Karpas-422 (cell line): ENCODE results near the gene PTPN5. TPM values are rescaled to one million over a fixed set of nuclear protein-coding genes. Genes with fewer than 3 reads are reported as not detected.
A peak's percentile ranks its signal among the peaks of the same experiment; 100 is the strongest.

ENCODE experiments used
- DNase-seq: peaks from one replicate; pipeline ENCODE4 v3.0.0-alpha.2; 2015
- H2AFZ ChIP-seq: fragments of 200-600 bp; sonication (generic); 2 replicates; pipeline ENCODE4 v1.6.1; 2014; ENCODE audit warnings: antibody characterized with exemption, low read length, mixed read lengths
- H3K27ac ChIP-seq: fragments of 200-600 bp; sonication (generic); 2 replicates; pipeline ENCODE4 v1.5.1; 2014; ENCODE audit warnings: mild to moderate bottlenecking, low read length, moderate library complexity
- H3K27me3 ChIP-seq: fragments of 200-600 bp; sonication (generic); 2 replicates; pipeline ENCODE4 v1.6.1; 2014; ENCODE audit warnings: low read length, mixed read lengths
- H3K36me3 ChIP-seq: fragments of 200-600 bp; sonication (generic); 2 replicates; pipeline ENCODE4 v1.6.1; 2014; ENCODE audit warnings: low read length, mixed read lengths; ENCODE audit not compliant: insufficient read depth
- H3K4me1 ChIP-seq: fragments of 200-600 bp; sonication (generic); 2 replicates; pipeline ENCODE4 v1.6.1; 2014; ENCODE audit warnings: mild to moderate bottlenecking, low read length, mixed read lengths
- H3K4me2 ChIP-seq: fragments of 200-600 bp; sonication (generic); 2 replicates; pipeline ENCODE4 v1.6.1; 2014; ENCODE audit warnings: low read length, low read depth, mild to moderate bottlenecking; ENCODE audit not compliant: poor library complexity, severe bottlenecking
- H3K4me3 ChIP-seq: fragments of 200-600 bp; sonication (generic); 2 replicates; pipeline ENCODE4 v1.5.1; 2014; ENCODE audit warnings: mild to moderate bottlenecking, antibody characterized with exemption, low read length, mixed read lengths
- H3K79me2 ChIP-seq: fragments of 200-600 bp; sonication (generic); 2 replicates; pipeline ENCODE4 v1.6.1; 2014; ENCODE audit warnings: mild to moderate bottlenecking, low read length, mixed read lengths
- H3K9ac ChIP-seq: fragments of 200-600 bp; sonication (generic); 2 replicates; pipeline ENCODE4 v1.6.0; 2014; ENCODE audit warnings: low read length
- H3K9me2 ChIP-seq: fragments of 200-600 bp; sonication (generic), shearing (Covaris generic); replicated peaks from 2 replicates; pipeline ENCODE4 v1.6.0; 2014; ENCODE audit warnings: mild to moderate bottlenecking, low read length, moderate library complexity; ENCODE audit not compliant: insufficient read depth
- H3K9me3 ChIP-seq: fragments of 300-700, 200-600 bp; sonication (generic); 2 replicates; pipeline ENCODE4 v1.6.1; 2014; ENCODE audit warnings: low read length, mixed read lengths
- H4K20me1 ChIP-seq: fragments of 200-600 bp; sonication (generic); 2 replicates; pipeline ENCODE4 v1.6.1; 2014; ENCODE audit warnings: mild to moderate bottlenecking, antibody characterized with exemption, low read length, low read depth; ENCODE audit not compliant: insufficient read depth
- total RNA-seq: library from RNA; depleted of rRNA; stranded (reverse); fragments of >200 nt; shearing (Covaris generic); gene quantifications from 2 replicates; pipeline ENCODE4 v1.2.3, GENCODE V29; 2014; ENCODE audit warnings: low replicate concordance

PTPN5 gene
- total RNA-seq, 1 experiment from 2014 or later, result not detected

DNA sequence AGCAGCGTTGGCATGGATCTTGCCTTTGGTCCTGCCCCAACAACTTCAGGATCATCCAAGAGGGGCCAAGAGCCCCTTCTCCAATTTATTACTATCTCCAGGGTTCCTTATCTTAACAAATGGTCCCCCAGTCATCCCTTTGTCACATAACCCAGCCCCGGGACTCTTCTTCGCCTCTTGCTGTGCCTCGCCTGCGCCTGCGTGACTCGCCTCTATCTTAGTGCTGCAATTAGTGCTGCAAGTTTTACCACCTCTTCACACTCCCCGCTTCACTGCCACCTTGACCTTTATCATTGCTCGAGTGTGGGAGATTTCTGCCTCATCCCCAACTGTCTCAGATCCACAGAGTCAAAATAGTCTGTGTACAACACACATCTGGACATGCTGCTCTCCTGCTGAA lies 61.6 kb downstream of the PTPN5 start:
- H3K9ac ChIP-seq, result no peak overlapping the region
- no peak overlapping the region for H3K27ac ChIP-seq
- H3K4me1 ChIP-seq, result peaks cover 3% of the 10 kb centered on the region

DNA sequence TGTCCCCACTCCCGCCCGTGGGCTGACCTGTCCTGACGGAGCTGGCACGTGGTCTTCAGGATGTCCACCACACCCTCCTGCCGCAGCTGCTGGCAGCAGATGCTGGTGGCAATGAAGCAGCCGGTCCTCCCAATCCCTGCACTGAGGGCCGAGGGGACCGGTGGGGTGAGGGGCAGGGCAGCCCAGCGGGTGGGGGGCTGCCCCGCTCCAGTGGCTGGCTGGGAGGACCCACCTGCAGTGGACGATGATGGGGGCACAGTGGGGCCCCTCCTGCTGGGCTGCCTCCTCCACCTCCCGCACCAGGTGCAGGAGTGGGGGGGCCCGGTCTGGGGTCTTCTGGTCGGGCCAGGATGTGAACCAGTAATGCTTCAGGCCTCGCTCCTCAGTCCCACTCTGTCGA lies 62.2 kb downstream of the PTPN5 start:
- no peaks in the 10 kb centered on the region for H3K27me3 ChIP-seq
- no peaks in the 10 kb centered on the region for H3K79me2 ChIP-seq
- no peak overlapping the region for H3K27ac ChIP-seq
- no peak overlapping the region for H2AFZ ChIP-seq
- DNase-seq, result no peak
- no peak overlapping the region for H3K9ac ChIP-seq
- no peaks in the 10 kb centered on the region for H3K9me3 ChIP-seq
- no peaks in the 10 kb centered on the region for H3K36me3 ChIP-seq
- H3K4me2 ChIP-seq, result no peak overlapping the region
- H3K4me3 ChIP-seq, result no peak overlapping the region
- H4K20me1 ChIP-seq, result no peaks in the 10 kb centered on the region
- no peaks in the 10 kb centered on the region for H3K9me2 ChIP-seq
- peaks cover 3% of the 10 kb centered on the region for H3K4me1 ChIP-seq

More for the DNA sequence above, 61.6 kb downstream of the PTPN5 start:
- Histone ChIP-seq H3K9me2 (no peaks in the 10 kb centered on the region), H3K4me2 (no peak overlapping the region), H3K36me3 (no peaks in the 10 kb centered on the region), H3K79me2 (no peaks in the 10 kb centered on the region), H2AFZ (no peak overlapping the region), H3K9me3 (no peaks in the 10 kb centered on the region), H3K27me3 (no peaks in the 10 kb centered on the region), H3K4me3 (no peak overlapping the region), H4K20me1 (no peaks in the 10 kb centered on the region)
- DNase-seq, result no peak

DNA sequence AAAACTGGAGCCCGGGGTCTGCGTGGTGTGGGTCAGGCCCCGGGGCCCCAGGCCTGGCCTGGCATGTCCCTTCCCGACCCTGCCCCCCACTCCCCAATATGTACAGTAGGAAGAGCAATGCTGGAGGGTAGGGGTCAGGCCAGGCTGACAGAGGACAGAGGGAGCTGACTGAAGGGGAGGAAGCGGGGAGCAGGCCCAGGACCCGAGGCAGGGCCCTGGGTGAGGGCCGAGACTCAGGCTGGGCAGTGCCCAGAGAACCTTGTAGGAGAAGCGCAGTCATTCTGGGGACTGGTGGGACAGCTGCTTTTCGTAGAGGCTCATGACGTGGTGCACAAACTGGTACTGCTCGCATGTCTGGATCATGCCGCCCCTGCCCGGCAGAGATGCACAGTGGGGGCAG lies 62.9 kb downstream of the PTPN5 start:
- Histone ChIP-seq H3K27ac (no peak overlapping the region), H3K4me3 (no peak overlapping the region), H3K9me2 (no peaks in the 10 kb centered on the region), H3K36me3 (no peaks in the 10 kb centered on the region), H3K79me2 (no peaks in the 10 kb centered on the region), H3K27me3 (no peaks in the 10 kb centered on the region), H3K9ac (no peak overlapping the region), H3K9me3 (no peaks in the 10 kb centered on the region), H3K4me2 (no peak overlapping the region), H4K20me1 (no peaks in the 10 kb centered on the region), H3K4me1 (peaks cover 3% of the 10 kb centered on the region), H2AFZ (no peak overlapping the region)
- no peak for DNase-seq

DNA sequence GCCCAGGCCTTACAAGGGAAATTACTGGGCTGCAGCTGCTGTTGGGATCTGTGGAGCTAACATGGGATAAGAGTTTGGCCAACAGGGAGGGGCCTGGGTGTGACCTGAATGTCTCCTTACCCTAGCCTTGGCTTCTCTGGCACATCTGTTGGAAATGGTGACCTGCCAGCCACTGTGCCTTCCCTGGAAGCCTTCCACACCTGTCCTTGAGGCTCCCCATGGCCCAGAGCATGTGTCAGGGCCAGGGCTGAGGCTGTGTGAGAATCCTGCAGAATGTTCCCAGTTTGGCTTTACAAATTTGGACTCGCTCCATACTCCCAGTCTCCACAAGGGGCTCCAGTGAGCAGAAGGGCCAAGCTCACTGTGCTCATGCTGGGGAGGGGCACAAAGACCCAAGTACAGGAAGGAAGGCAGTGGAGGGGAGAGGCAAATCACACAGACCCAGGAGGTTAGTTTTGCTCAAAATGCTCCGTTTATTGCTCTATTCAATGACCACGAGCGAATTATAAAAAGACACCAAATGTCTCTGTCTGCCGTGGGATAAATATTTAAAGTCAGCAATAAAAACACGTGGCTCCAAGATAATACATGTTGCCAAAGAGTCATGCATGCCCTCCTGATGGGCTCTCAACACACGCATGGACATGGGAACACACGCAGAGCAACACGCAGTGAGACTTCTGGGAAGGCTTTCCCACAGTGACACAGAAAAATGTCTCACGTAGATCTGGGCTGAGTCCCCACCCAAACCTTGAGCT lies 63.9 kb downstream of the PTPN5 start:
- peak; percentile 76 for DNase-seq
- no peaks in the 10 kb centered on the region for H3K9me2 ChIP-seq
- no peak overlapping the region for H3K4me2 ChIP-seq
- no peak overlapping the region; the same call in 1 of the 2 replicates for H2AFZ ChIP-seq
- no peak overlapping the region for H3K9ac ChIP-seq
- H4K20me1 ChIP-seq, result no peaks in the 10 kb centered on the region
- no peak overlapping the region for H3K4me3 ChIP-seq
- no peaks in the 10 kb centered on the region for H3K27me3 ChIP-seq
- H3K36me3 ChIP-seq, result no peaks in the 10 kb centered on the region
- no peak overlapping the region for H3K27ac ChIP-seq
- H3K4me1 ChIP-seq, result peaks cover 3% of the 10 kb centered on the region
- H3K9me3 ChIP-seq, result no peaks in the 10 kb centered on the region
- no peaks in the 10 kb centered on the region for H3K79me2 ChIP-seq

DNA sequence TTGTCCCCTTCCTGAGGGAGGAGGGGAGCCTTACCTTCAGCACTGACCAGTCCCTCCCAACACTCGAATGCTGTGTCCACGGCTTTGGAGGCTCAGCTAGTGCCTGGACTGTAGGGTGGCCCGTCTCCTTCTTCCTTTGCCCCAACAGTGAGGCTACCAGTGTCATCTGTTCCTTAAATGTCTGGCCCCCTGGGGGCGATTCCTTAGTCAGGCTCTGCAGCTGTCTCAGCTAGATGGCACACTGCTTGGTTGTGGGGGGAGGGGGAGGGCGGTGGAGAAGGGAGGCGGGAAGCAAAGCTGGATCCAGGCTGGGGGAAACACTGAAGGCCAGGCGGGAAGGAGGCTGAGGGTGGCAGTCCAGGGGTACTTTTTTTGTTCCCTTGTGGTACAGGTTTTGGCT lies 65.6 kb downstream of the PTPN5 start, which contains the start of gene IGSF22:
TSS of gene IGSF22 (minus strand) at position 149 of the 400 bp plus-strand sequence. CDS start 1,952 bp downstream, outside the sequence.
- Histone ChIP-seq H3K4me1 (peaks cover 10% of the 10 kb centered on the region), H3K4me2 (no peak within 1 kb of the TSS), H3K36me3 (no peaks in the 10 kb centered on the region), H2AFZ (no peak within 1 kb of the TSS), H3K4me3 (no peak within 1 kb of the TSS), H3K27ac (no peak within 1 kb of the TSS), H3K9ac (no peak within 1 kb of the TSS), H3K9me2 (no peaks in the 10 kb centered on the region), H3K9me3 (no peaks in the 10 kb centered on the region), H4K20me1 (no peaks in the 10 kb centered on the region), H3K27me3 (no peaks in the 10 kb centered on the region), H3K79me2 (no peaks in the 10 kb centered on the region)
- no peak for DNase-seq

DNA sequence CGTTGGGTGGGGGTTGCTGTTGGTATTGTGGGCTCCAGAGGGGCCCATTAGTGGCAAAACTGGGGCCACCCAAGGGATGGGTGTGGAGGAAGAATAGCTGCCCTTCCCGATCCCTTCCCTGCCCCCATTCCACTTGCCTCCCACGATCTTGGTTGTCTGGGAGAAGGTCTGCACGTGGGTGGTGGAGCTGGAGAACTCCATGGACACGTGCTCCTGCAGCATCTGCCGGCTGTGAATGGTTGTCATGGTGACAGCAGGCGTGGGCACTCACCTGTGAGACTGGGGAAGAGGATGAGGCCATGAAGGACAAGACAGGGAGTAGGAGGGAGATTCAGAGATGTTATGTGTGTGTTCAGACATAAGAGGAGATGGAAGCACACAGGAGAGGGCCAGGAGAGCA lies 67.6 kb downstream of the PTPN5 start:
- no peaks in the 10 kb centered on the region for H3K27me3 ChIP-seq
- H3K9ac ChIP-seq, result no peak overlapping the region
- no peaks in the 10 kb centered on the region for H3K9me2 ChIP-seq
- H4K20me1 ChIP-seq, result no peaks in the 10 kb centered on the region
- no peaks in the 10 kb centered on the region for H3K79me2 ChIP-seq
- no peak overlapping the region for H2AFZ ChIP-seq
- H3K36me3 ChIP-seq, result no peaks in the 10 kb centered on the region
- no peak overlapping the region for H3K27ac ChIP-seq
- H3K4me2 ChIP-seq, result no peak overlapping the region
- H3K9me3 ChIP-seq, result no peaks in the 10 kb centered on the region
- no peak for DNase-seq
- H3K4me3 ChIP-seq, result no peak overlapping the region
- peaks cover 13% of the 10 kb centered on the region for H3K4me1 ChIP-seq

DNA sequence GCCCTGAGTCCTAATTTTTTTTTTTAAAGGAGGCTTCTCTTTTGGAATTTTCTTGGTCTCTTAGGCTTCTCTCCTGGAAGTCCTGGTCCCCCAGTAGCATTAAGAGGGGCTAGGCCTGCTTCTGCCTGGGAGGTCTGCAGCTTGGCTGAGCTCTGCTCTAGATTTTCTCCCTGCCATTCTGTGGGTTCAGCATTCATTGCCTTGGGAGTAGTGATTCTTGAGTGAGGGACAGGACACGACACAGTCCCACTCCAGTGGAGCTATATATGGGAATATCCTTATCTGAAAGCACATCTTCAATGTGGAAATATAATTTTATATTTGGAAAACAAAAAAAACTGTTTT lies 69.3 kb downstream of the PTPN5 start:
- Histone ChIP-seq H3K4me1 (peaks cover 10% of the 10 kb centered on the region), H3K4me2 (peak overlapping the region; percentile 87), H3K9me3 (no peaks in the 10 kb centered on the region), H3K36me3 (no peaks in the 10 kb centered on the region), H4K20me1 (no peaks in the 10 kb centered on the region), H3K27me3 (no peaks in the 10 kb centered on the region), H3K79me2 (no peaks in the 10 kb centered on the region), H3K9me2 (no peaks in the 10 kb centered on the region), H3K9ac (peak overlapping the region; percentile 69; the same call in 1 of the 2 replicates), H3K4me3 (peak overlapping the region; percentile 75; the same call in 1 of the 2 replicates), H2AFZ (no peak overlapping the region), H3K27ac (no peak overlapping the region)
- DNase-seq, result no peak

DNA sequence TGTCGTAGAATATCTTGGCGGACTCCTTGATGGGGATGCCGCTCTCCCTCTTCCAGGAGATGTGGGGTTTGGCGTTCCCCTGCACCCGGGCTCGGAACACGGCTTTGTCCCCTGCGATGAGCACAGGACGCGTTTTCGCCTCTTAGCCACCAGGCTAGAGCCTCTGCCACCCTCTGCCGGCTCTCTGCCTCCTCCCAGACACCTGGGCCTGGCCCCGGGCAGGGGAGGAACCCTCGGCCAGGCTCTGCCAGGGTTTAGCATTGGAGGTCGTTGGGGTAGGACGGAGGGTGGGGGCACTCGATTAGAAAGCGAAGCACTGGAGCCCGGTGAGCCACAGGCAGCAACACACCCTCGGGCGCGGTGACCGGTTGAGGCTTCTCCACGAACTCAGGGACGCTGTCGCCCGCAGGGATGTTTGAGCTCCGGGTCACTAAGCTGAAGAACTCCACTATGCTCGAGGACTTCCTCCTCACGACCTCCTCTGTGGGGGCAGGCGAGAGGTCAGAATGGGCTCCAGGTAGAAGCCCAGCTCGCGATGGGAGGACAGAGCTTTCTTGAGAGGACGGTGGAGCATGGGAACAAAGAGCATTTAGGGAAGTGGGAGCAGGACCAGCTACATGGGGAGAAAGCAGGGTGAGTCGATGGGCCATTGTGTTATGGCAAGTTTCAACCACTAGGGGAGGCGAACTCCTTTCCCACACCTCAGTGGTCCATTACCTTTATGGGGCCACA lies 69.9 kb downstream of the PTPN5 start:
- Histone ChIP-seq H3K4me3 (peak overlapping the region; percentile 75), H3K4me1 (peaks cover 10% of the 10 kb centered on the region), H3K9me3 (no peaks in the 10 kb centered on the region), H3K27ac (no peak overlapping the region), H2AFZ (peak overlapping the region; percentile 96), H3K4me2 (peak overlapping the region; percentile 87), H3K9me2 (no peaks in the 10 kb centered on the region), H4K20me1 (no peaks in the 10 kb centered on the region), H3K79me2 (no peaks in the 10 kb centered on the region), H3K36me3 (no peaks in the 10 kb centered on the region), H3K9ac (peak overlapping the region; percentile 69), H3K27me3 (no peaks in the 10 kb centered on the region)
- DNase-seq, result peak; percentile 79
